NCI-H748 (cell line): ENCODE results near the gene CFAP44.
"Not testable (repeated sequence)": the region's sequence is repeated elsewhere in the genome, so short reads cannot be mapped to it uniquely, and the experiment has no call there.

Experiments
- DNase-seq: peaks from one replicate; lab custom pipeline; 2025; ENCODE audit not compliant: unreplicated experiment; lab: John Stamatoyannopoulos, UW

CFAP44 gene, protein sequence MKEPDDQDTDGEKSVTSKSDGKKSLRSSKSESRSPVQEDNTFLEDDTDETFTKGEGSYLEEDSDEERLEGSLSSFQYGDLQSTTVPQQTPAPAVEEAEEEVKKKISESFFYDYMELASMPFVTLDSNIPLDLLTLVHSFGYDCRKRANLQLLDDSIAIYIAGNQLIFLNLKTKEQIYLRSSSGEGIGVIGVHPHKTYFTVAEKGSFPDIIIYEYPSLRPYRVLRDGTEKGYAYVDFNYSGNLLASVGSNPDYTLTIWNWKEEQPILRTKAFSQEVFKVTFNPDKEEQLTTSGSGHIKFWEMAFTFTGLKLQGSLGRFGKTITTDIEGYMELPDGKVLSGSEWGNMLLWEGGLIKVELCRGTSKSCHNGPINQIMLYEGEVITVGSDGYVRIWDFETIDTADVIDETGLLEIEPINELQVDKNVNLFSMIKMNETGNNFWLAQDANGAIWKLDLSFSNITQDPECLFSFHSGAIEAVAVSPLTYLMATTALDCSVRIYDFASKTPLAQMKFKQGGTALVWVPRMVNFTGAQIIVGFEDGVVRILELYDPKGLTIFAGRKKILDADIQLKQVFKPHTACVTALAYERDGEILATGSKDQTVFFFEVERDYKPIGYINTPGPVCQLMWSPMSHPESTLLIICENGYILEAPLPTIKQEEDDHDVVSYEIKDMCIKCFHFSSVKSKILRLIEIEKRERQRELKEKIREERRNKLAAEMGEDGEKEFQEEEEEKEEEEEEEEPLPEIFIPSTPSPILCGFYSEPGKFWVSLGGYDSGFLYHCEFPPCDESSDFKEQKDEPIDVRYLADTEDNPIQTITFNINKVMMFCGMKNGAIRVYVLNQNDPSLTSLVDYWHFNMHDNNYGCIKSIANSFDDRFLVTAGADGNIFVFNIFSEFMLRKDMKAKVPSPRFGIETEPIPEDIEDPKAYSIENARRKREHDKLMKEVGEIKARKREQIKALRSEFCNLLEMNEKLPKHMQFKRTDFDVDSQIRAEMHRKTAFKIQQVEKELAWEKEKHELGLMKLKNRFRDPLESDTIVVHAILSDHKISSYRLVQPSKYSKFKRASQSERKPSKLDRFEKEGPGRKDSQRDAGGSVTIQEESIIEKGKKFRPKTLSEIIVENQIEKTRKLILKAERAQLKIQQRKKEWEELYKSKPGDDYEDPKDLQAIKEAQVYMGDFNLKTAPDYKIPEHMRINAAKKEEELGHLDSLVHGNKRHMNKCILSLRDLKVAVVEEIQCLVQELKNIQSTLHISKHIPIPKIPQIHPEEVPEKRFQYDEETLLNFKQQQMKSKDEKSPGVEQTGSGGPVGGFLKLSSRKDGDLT (N-terminal part only)

DNA sequence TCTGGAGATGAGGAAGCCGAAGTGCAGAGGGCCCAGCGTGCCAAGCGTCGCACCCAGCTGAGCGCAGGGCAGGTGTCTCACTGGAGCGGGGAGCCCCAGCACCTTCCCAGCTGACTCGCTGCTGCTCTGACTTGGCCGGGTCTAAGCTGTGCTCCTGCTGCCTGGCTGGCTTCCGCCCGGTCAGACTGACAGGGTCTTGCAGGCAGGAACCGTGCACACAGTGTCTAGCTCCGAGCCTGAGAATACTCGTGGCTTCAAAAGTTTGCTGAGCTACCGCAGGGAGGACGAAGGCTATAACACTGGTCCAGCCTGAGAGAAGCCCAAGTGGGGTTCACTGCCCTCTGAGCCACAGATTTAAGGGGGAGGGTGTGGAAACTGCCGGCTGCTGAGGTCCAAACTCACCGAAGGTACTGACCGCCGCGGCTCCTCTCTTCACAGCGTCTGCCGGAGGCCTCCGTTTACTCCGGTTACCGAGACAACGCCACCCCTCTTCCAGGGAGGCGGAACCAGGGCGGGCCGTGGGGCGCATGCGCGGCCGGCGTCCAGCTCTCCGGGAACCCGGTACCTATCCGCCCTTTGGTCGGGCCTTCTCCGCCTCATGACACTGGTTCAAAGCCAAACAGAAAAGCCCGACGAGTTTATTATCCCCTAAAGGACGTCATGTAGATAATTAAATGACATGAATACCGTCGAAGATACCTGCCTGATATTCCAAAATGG is at the start of gene CFAP44:
TSS of gene CFAP44 (minus strand) at position 443 of the 720 bp plus-strand sequence. CDS start 7,829 bp downstream, outside the sequence.
- no peak for DNase-seq

DNA sequence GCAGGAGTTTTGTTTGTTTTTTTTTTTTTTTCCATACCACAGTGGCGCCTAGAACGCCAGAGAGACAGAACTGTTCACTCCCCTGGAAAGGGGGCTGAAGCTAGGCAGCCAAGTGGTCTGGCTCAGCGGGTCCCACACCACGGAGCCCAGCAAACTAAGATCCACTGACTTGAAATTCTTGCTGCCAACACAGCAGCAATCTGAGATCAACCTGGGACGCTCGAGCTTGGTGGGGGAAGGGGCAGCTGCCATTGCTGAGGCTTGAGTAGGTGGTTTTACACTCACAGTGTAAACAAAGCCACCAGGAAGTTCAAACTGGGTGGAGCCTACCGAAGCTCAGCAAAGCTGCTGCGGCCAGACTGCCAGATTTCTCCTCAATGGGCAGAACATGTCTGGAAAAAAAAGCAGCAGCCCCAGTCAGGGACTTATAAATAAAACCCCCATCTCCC is 43.9 kb upstream of the CFAP44 start:
- no peak for DNase-seq

DNA sequence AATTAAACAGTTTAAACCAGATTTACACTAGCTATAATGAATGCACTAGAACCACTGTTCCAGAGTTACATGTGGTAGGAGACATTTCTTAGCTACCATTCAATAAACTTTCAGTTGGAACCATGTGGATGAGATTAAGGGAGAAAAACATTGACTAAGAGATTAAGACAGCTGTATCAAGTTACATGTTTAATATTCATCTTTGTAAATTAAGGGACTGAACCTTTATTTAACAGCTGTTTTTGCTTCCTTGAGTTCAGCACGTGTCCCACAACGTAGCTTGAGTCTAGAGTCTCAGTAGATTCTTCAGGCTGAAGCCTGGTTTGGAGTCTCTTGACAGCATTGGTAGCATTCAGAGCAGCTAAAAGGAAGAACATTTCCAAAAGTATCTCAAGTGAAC is 27.2 kb upstream of the CFAP44 start:
- DNase-seq, result no peak

DNA sequence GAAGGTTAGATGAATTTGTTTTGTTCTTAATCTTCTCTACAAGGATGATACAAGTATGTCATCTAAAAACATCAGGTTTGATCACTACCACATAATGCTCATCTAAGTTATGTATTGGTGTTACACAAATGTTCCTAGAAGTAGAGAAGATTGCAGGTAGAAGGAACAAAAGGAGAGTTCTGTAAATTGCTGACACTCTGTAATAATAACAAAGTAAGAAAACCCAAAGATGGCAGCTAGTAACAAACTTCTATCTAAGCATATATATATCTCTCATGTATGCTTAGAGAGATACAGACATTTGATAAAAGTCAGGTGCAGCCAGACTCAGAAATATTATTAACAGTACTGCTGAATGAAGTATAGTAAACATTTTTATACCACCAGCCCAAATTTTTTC is 20.2 kb upstream of the CFAP44 start:
- no peak for DNase-seq

DNA sequence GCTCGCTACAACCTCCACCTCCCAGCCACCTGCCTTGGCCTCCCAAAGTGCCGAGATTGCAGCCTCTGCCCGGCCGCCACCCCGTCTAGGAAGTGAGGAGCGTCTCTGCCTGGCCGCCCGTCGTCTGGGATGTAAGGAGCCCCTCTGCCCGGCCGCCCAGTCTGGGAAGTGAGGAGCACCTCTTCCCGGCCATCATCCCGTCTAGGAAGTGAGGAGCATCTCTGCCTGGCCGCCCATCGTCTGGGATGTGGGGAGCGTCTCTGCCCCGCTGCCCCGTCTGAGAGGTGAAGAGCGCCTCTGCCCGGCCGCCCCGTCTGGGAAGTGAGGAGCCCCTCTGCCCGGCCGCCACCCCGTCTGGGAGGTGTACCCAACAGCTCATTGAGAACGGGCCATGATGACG is 17.3 kb upstream of the CFAP44 start:
- not testable (repeated sequence) for DNase-seq

DNA sequence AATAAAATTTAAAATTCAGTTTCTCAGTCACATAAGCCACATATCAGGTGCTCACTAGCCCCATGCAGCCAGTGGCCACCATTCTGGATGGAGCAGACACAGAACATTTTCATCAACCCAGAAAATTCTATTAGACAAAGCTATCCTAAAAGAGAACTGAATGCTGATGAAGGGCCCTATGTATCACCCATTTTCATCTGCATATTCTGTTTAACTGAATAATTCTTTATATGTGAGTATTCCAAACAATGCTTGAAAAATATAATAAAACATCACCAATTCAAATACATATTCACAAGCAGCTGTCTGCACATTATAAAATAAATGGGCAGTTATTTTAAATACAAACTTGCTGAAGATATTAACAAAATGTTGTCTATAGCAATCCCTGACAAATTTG is 14.2 kb upstream of the CFAP44 start:
- no peak for DNase-seq

DNA sequence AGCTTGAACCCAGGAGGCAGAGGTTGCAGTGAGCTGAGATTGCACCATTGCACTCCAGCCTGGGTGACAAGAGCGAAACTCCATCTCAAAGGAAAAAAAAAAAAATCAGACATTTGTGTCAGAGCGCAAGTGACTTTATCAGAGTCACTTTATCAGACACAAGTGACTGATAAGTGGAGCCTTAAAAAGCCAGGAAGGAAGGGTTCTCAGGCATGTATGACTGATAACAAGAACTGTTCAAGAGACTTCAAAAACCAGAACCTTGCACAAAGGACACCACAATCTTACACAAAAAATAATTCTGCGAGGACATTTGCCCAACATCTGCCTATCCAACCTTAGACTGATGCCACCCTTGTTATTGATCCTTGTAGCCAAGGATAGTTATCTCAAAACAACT is 13.3 kb upstream of the CFAP44 start:
- no peak for DNase-seq

DNA sequence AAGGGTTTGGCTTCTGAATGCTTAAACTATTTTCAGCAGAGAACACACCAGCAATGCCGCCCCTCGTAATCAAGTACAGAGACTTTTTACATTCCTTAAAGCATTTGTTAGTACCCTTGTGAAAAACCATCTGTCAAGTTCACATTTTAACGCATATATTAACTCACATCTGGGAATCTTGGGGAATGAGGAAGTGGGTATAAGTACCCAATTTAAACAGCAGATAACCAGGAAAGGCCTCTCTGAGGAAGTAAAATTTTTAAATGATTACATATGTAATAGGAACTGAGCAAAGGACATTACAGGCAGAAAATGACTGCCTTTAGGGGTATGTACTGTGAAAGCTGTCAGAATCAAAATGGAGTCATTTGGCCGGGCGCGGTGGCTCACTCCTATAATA is 12.8 kb upstream of the CFAP44 start:
- DNase-seq, result no peak

DNA sequence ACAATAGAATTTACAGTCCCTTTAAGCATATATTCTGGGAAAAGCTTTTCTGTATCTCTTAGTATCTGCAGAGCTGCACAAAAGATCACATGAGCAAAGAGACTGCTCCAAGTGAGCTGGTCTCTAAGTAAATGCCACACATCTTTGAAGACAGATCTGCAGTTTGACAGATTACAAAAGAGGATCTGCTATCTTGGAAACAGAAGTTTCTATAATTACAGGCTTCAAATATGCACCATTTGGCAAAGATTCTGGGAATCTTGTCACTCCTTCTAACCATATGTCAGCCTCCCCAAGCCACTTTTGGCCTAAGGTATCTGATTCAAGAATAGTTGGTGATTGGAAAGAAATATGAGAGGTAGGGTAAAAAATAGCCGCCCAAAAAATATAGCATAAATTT is 9.6 kb upstream of the CFAP44 start:
- DNase-seq, result no peak

DNA sequence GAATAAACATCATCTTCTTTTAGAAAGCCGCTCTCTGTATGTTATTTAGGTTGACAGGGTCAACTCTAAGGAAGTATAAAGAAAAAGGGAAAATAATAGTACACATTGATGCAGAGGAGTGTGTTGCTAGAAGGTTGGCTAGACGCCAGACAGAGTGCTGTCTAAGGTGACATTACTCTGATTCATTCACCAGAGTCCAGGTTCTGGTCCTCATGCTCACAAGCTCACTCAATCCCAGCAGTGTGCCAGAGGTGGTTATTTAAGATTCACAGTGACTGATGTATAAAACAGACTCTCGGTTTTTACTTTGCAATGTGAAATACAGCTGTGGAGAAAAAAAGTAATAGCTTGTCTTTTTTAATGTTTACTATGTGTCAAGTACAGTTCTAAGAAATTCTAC is 1.7 kb downstream of the CFAP44 start:
- no peak for DNase-seq

DNA sequence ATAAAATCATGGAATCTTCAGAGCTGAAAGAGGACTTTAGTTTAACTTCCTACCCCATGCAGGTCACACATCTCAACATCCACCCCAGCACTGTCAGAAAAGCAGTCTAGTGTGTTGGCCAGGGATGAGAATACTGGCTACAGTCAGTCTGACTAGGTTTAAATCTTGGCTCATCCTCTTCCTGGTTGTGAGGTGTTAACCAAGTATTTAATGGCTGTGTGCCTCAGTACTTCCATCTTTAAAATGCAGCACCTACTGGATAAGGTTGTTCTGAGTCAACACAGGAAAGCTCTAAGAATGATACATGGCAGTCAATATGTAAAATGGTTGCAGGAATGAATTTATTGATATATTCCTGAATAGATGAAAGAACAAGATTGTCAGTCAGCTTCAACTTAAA is 3.1 kb downstream of the CFAP44 start:
- no peak for DNase-seq

DNA sequence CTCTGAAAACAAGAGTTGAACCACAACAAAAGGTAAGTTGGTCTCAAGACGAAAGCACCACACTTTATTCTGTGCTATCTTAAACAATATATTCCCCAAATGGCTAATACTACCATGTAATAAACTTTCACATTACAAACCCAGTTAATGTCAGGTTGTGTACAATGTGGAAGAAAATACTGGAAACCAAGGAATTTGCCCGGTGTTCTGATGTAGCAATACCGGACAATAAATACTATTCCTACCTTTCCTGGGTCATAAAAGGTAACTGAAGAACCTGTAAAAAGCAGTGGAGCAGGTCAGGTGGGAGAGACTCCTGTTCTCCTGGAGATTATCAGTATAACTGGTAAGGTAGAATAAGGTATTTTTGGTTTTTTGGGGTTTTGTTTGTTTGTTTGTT is 3.9 kb downstream of the CFAP44 start:
- no peak for DNase-seq

DNA sequence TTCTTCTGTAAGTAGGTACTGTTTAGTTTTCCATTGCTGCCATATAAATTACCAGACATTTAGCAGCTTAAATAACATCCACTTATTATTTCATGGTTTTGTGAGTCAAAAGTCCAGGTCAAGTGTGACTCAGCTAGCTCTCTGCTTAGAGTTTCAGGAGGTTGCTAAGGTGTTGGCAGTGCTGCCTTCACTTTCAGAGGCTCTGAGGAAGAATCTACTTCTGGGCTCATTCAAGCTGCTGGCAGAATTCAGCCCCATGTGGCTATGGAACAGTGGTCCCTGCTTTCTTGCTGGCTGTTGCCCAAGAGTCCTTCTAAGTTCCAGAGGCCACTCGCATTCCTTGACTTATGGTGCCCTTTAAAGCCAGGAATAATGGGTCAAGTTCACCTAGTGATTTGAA is 4.5 kb downstream of the CFAP44 start:
- no peak for DNase-seq

DNA sequence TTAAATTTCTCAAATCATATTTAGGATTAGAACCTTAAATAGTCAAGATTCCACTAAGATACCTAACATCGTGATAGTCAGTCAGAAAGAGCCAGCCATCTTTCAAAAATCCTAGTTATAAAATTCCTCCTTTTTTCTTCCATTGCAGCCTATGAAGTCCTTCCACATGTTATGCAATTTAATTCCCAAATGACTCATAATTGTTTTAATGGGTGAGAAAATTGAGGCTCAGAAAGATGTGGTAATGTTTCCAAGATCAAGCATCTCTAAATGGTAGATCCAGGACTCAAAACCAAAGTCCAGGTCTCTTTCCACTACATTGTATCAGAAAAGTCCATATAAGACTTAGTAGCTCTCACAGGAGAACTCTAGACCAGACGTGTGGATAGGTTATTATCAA is 9.5 kb downstream of the CFAP44 start:
- DNase-seq, result no peak

DNA sequence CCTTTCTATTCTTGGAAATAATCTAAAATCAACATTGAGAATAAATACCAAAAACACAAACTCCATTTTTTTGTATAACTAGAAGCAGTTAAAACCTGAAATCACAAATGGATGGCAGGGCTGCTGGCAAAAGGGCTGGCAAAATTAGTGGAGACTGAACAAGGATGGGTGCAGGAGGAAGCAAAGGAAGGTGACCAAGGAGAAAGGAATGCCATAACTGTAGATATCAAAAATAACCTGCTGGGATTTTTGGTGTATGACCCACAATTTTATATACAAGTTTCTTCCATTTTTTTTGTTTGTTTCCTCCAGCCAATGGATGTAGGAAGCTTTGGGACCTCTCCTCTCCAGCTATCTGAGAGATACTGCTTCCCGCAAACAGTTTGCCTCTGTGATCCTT is 12.7 kb downstream of the CFAP44 start:
- no peak for DNase-seq

DNA sequence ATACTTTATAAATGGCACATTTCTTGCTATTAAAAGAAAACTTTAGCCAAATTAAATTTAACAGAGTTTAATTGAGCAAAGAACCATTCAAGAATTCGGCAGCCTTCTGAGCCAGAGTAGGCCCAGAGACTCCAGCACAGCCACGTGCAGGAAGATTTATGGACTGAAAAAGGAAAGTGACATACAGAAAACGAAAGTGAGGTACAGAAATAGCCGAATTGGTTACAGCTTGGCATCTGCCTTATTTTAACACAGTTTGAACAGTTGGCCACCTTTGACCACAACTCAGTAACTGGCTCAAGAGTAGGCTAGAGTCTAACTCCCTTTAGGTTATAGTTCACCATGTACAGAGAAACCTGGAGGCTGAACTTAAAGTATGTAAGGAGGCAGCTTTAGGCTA is 17.6 kb downstream of the CFAP44 start:
- no peak for DNase-seq

DNA sequence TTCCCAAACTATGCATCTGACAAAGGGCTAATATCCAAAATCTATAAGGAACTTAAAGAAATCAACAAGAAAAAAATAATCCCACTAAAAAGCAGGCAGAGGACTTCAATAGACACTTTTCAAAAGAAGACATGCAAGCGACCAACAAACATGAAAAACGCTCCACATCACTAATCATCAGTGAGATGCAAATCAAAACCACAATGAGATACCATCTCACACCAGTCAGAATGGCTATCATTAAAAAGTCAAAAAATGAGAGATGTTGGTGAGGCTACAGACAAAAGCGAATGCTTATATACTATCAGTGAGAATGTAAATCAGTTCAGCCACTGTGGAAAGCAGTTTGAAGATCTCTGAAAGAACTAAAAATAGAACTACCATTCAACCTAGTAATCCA is 20.2 kb downstream of the CFAP44 start:
- DNase-seq, result no peak

DNA sequence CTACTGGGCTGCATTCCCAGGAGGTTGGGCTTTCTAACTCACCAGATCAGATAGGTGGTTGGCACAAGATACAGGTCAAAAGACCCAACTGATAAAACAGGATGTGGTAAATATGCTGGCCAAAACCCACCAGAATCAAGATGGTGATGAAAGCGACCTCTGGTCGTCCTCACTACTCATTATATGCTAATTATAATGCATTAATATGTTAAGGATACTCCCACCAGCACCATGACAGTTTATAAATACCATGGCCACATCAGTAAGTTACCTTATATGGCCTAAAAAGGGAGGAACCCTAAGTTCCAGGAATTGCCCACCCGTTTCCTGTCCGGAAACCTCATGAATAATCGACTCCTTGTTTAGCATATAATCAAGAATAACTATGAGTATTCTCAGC is 31.6 kb downstream of the CFAP44 start:
- DNase-seq, result no peak

DNA sequence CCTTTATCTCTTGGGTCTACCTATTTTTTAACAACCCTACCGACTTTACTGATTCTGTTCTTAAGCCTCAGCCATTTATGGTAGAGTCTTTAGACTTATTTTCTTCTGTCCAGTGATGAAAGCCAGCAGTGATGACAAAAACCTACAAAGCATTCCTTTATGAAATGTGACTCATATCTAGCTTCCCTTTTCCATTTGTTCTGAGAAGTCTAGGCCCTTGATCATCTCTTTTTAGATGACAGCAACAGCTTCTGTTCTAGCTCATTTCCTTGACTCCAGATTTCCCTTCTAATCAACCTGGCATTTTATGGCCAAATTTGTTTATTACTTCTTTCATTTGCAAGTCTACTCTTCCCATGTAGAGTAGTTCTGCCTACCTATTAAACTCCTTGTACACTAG is 36.1 kb downstream of the CFAP44 start:
- DNase-seq, result no peak

DNA sequence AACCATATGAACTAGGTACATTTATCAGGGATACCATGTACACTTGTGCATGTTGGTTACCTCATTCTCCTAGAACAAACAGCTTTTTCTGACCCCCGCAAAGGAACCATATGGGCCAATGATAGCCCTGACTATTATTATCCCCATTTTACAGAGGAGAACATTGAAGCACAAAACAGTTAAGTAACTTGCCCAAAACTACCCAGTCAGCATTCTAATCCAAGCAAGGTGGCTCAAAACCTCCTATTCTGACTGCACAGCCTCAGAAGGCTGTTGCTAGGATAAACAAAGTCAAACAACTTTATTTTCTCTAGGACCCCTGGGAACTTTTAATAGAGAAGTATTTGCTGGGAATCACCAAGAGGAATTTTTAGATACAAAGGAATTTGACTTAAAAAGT is 36.7 kb downstream of the CFAP44 start:
- no peak for DNase-seq
